Measurements from ENCODE around the gene TRIM59. TPM values are rescaled to one million over a fixed set of nuclear protein-coding genes. Genes with fewer than 3 reads are reported as not detected.

The TRIM59 gene
- total RNA-seq, 4 donors from 2014 or later = 0.13 to 0.55 (median 0.46) TPM

DNA sequence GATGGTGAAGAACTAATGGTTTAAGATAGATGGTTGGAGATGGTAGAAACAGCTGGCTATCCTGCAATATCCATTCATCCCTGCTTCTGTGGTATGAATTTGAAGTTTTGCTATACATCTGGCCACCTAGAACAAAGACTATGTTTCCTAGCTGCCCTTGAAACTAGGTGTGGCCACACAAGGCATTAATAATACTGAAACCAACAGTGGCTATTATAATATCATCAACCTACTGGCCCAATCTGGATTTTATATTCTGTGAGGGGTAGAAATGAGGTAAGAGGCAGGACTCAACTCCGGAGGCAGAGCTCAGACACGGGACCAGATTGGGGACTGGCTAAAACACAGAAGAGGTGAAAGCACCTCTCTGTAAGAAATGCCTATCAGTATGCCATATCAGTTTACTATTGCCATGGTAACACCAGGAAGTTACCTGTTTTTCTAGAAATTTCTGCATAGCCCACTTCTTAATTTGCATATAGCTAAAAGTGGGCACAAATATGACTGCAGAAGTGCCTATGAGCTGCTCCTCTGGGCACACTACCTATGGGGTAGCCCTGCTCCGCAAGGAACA is 58.9 kb downstream of the TRIM59 start:
- H3K4me1 ChIP-seq = no peaks in the 10 kb centered on the region
- in situ Hi-C loops (cut with MboI; ENCODE audit: low sequenced_read_pairs in 4 of 4) = loop anchor here in 1 of 4 donors (10.0 kb wide), 1 partner anchor 576 kb away; no protein-coding TSS in a partner anchor
- intact Hi-C loops (cut with DNase I; ENCODE audit: low total_unique reads) = loop anchor here (10.0 kb wide), 1 partner anchor 174 kb away; the partner anchor contains the start of gene KPNA4
- H3K27ac ChIP-seq = no peak overlapping the region
- no peak for DNase-seq
- TF ChIP-seq POLR2A (IDR thresholded peaks at IDR 0.05) (no peak), CTCF (IDR thresholded peaks at IDR 0.05 in 4 of 5, conservative IDR thresholded peaks at IDR 0.05 in 1 of 5) (no peak)
- ATAC-seq = no peak
- no peaks in the 10 kb centered on the region for H3K27me3 ChIP-seq
- no peaks in the 10 kb centered on the region for H3K9me3 ChIP-seq
- no peak overlapping the region for H3K4me3 ChIP-seq
- no peaks in the 10 kb centered on the region for H3K36me3 ChIP-seq

MicroRNAs within 50 kb of the gene (microRNA counts, 767-probe panel; counts per million panel counts)
- 8,599 to 8,821 counts per million in 2 donors for microRNA hsa-miR-15b-5p

Small RNA genes lying within 50 kb of the gene (microRNA-seq; reads per million reads assigned to microRNA genes)
- 416 to 455 reads per million in 2 donors for gene MIR15B (ENCODE audit: borderline replicate concordance in 2 of 2)
- 226 to 277 reads per million in 2 donors for gene MIR16-2 (ENCODE audit: borderline replicate concordance in 2 of 2)

Other genes with a start within 250 kb of the TRIM59 start
- under 1 TPM in 1 of 4 donors, not detected in 3; 0.10 TPM for gene C3orf80, start 224.4 kb downstream of the TRIM59 start, total RNA-seq
- gene IFT80, start 50.6 kb downstream of the TRIM59 start, total RNA-seq = 1 to 10 TPM; 3.9 to 7.9 (median 6.0) TPM
- gene SMC4, start 50.1 kb downstream of the TRIM59 start, total RNA-seq = 10 to 100 TPM in 3 of 4 donors, 1 to 10 TPM in 1; 7.2 to 24.3 (median 14.7) TPM
- gene KPNA4, start 115.8 kb upstream of the TRIM59 start, total RNA-seq = 100 to 1,000 TPM in 1 of 4 donors, 10 to 100 TPM in 3; 78.9 to 126 (median 86.0) TPM
- not detected for gene ARL14, start 227.4 kb upstream of the TRIM59 start, total RNA-seq

Measured in gastrocnemius medialis (tissue), 4 donors.